Uterus (tissue), 2 donors: Measurements from ENCODE around the gene MCM10.

Experiments used
- POLR2A ChIP-seq, 2 donors: fragments of 450-650 bp; IDR thresholded peaks; one replicate each; pipeline ENCODE4 v1.6.1; 2016; ENCODE audit warnings: antibody characterized with exemption in 2 of 2, mild to moderate bottlenecking in 1 of 2, moderate library complexity in 1 of 2
- TF ChIP-seq, protein P1 (sequence below), 4 experiments: fragments of 200-600 bp in 2 of 4; fragments of 450-650 bp in 2 of 4; sonication (generic) in 2 of 4; IDR thresholded peaks; one replicate each; pipeline ENCODE4 v1.5.1; 2016 to 2019; ENCODE audit warnings: antibody characterized with exemption in 4 of 4, mild to moderate bottlenecking in 2 of 4, moderate library complexity in 1 of 4

DNA sequence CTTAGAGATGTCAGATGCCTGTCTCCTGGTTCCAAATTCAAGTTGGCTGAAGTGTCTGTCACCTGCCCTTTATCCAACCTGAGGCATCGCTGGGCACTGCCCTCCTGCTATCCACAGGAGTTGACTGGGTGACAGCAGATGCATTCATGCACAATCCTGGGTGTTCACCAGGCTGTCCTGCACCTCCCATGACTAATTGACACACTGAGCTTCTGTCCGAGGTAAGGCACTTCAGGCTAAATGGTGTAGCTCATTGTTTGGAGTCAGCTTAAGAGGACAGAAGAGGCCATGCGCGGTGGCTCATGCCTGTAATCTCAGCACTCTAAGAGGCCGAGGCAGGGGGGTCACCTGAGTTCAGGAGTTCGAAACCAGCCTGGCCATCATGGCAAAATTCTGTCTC, 70.5 kb downstream of the MCM10 start:
- TF ChIP-seq, protein P1, sequence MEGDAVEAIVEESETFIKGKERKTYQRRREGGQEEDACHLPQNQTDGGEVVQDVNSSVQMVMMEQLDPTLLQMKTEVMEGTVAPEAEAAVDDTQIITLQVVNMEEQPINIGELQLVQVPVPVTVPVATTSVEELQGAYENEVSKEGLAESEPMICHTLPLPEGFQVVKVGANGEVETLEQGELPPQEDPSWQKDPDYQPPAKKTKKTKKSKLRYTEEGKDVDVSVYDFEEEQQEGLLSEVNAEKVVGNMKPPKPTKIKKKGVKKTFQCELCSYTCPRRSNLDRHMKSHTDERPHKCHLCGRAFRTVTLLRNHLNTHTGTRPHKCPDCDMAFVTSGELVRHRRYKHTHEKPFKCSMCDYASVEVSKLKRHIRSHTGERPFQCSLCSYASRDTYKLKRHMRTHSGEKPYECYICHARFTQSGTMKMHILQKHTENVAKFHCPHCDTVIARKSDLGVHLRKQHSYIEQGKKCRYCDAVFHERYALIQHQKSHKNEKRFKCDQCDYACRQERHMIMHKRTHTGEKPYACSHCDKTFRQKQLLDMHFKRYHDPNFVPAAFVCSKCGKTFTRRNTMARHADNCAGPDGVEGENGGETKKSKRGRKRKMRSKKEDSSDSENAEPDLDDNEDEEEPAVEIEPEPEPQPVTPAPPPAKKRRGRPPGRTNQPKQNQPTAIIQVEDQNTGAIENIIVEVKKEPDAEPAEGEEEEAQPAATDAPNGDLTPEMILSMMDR (IDR thresholded peaks at IDR 0.05) = no peak
- no peak for TF ChIP-seq POLR2A (IDR thresholded peaks at IDR 0.05)
